HG03378 (cell line): ENCODE data around the gene RNASE12.
A peak's percentile ranks its signal among the peaks of the same experiment; 100 is the strongest.
"Not testable (repeated sequence)": the region's sequence is repeated elsewhere in the genome, so short reads cannot be mapped to it uniquely, and the experiment has no call there.

Source experiments
- ATAC-seq: cut with Tn5 transposase; IDR thresholded peaks from one replicate; pipeline ENCODE4 v1.9.1; 2021; ENCODE audit warnings: mild to moderate bottlenecking, moderate library complexity; ENCODE audit not compliant: unreplicated experiment

RNASE12 gene

GRCh38 chr14:20614038-20614840 lies 23.1 kb upstream of the RNASE12 start:
- no peak for ATAC-seq

- peak; percentile 68 for ATAC-seq
These were observed 22.2 kb upstream of the RNASE12 start for GRCh38 chr14:20613094-20614037.

- ATAC-seq = no peak
These were observed 21.2 kb upstream of the RNASE12 start for GRCh38 chr14:20612403-20612802.

- no peak for ATAC-seq
These were observed 20.1 kb upstream of the RNASE12 start for GRCh38 chr14:20611277-20611676.

- ATAC-seq = peak; percentile 24
These were observed 19.0 kb upstream of the RNASE12 start for GRCh38 chr14:20610002-20610765.

GRCh38 chr14:20609215-20610001 lies 18.2 kb upstream of the RNASE12 start:
- ATAC-seq = peak; percentile 26

- ATAC-seq = no peak
These were observed 17.4 kb upstream of the RNASE12 start for GRCh38 chr14:20608383-20609110.

GRCh38 chr14:20607617-20608016 lies 16.4 kb upstream of the RNASE12 start:
- ATAC-seq = no peak

GRCh38 chr14:20606902-20607242 lies 15.7 kb upstream of the RNASE12 start:
- ATAC-seq = no peak

GRCh38 chr14:20606190-20606901 lies 15.2 kb upstream of the RNASE12 start:
- ATAC-seq = no peak

GRCh38 chr14:20603813-20604690 lies 12.9 kb upstream of the RNASE12 start:
- no peak for ATAC-seq

GRCh38 chr14:20602583-20602982 lies 11.4 kb upstream of the RNASE12 start:
- ATAC-seq = no peak

- ATAC-seq = no peak
These were observed 10.3 kb upstream of the RNASE12 start for GRCh38 chr14:20601522-20601921.

GRCh38 chr14:20597108-20597507 lies 5.9 kb upstream of the RNASE12 start:
- ATAC-seq = no peak

- not testable (repeated sequence) for ATAC-seq
These were observed 4.5 kb upstream of the RNASE12 start for GRCh38 chr14:20595726-20596125.

GRCh38 chr14:20592574-20592973 lies 1.4 kb upstream of the RNASE12 start:
- no peak for ATAC-seq

- no peak for ATAC-seq
These were observed 3.6 kb downstream of the RNASE12 start, which contains the start of gene RNASE11 for GRCh38 chr14:20587489-20588154. TSS of gene RNASE11 (minus strand) at chr14:20588001.
